ENCODE data around the gene ATP4B.

ATP4B gene

DNA sequence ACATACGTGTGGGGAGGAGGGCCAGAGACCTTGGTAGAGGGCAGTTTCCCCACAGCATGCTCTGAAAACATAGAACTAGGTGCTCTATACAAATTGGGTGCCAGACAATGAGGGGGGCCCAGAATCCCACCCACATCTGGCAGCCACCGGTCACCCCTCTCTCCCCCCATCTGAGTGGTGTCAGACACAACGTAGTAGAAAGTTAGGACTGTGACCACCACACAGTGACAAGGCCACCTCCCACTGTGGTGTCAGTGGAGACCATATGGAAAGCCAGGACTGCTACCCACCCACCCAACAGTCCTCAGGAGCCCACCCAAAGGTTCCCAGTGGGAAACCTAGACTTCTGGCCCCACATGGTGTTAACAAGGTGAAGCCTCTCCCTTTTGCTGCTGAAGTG lies 2.1 kb upstream of the ATP4B start:
- Histone ChIP-seq H3K9me2 (ENCODE audit: low read depth, low read length) (no peaks in the 10 kb centered on the region), H3K79me2 (ENCODE audit: insufficient read depth, low read length) (no peaks in the 10 kb centered on the region), H4K20me1 (ENCODE audit: insufficient read depth, low read length) (no peaks in the 10 kb centered on the region), H3K9ac (ENCODE audit: low read length) (no peak overlapping the region), H3K27me3 (ENCODE audit: insufficient read depth, low read length) (peaks cover 9% of the 10 kb centered on the region; the same call in 1 of the 2 replicates), H3K4me1 (ENCODE audit: insufficient read depth, low read length, severe bottlenecking) (no peaks in the 10 kb centered on the region), H3K36me3 (ENCODE audit: insufficient read depth, low read length) (no peaks in the 10 kb centered on the region), H3K9me3 (ENCODE audit: low read length) (peaks cover 15% of the 10 kb centered on the region; the same call in 1 of the 2 replicates), H3K27ac (ENCODE audit: low read depth, low read length, poor library complexity, severe bottlenecking) (no peak overlapping the region), H3F3A (ENCODE audit: insufficient read depth, low read length) (no peaks in the 10 kb centered on the region), H3K4me3 (ENCODE audit: low read depth, low read length, poor library complexity, severe bottlenecking) (no peak overlapping the region), H2AFZ (ENCODE audit: low read length) (no peak overlapping the region), H3K4me2 (ENCODE audit: low read length) (no peak overlapping the region)
- TF ChIP-seq, protein P1, sequence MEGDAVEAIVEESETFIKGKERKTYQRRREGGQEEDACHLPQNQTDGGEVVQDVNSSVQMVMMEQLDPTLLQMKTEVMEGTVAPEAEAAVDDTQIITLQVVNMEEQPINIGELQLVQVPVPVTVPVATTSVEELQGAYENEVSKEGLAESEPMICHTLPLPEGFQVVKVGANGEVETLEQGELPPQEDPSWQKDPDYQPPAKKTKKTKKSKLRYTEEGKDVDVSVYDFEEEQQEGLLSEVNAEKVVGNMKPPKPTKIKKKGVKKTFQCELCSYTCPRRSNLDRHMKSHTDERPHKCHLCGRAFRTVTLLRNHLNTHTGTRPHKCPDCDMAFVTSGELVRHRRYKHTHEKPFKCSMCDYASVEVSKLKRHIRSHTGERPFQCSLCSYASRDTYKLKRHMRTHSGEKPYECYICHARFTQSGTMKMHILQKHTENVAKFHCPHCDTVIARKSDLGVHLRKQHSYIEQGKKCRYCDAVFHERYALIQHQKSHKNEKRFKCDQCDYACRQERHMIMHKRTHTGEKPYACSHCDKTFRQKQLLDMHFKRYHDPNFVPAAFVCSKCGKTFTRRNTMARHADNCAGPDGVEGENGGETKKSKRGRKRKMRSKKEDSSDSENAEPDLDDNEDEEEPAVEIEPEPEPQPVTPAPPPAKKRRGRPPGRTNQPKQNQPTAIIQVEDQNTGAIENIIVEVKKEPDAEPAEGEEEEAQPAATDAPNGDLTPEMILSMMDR (IDR thresholded peaks at IDR 0.05; ENCODE audit: low read length), result no peak
- no peak for TF ChIP-seq EZH2 (IDR thresholded peaks at IDR 0.05; ENCODE audit: borderline replicate concordance, low read length)

DNA sequence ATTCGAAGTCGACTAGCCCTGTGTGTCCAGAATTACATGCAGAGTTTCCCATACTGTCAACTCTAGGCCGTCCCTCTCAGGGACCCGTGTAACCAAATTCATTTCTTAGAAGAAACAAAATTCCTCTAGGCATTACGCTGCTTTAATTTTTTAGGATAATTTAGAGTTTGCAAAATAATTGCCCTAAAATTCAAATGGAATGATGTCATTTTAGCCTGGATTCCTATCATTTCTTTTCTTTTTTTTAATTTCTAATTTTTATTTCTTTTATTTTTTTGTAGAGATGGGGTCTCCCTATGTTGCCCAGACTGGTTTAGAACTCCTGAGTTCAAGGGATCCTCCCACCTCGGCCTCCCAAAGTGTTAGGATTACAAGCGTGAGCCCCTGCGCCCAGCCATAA lies 1.3 kb upstream of the ATP4B start:
- no peaks in the 10 kb centered on the region for H4K20me1 ChIP-seq (ENCODE audit: insufficient read depth, low read length)
- no peaks in the 10 kb centered on the region for H3K4me1 ChIP-seq (ENCODE audit: insufficient read depth, low read length, severe bottlenecking)
- no peak overlapping the region for H3K27ac ChIP-seq (ENCODE audit: low read depth, low read length, poor library complexity, severe bottlenecking)
- no peak overlapping the region for H2AFZ ChIP-seq (ENCODE audit: low read length)
- H3K4me3 ChIP-seq (ENCODE audit: low read depth, low read length, poor library complexity, severe bottlenecking), result no peak overlapping the region
- H3K9me3 ChIP-seq (ENCODE audit: low read length), result peaks cover 15% of the 10 kb centered on the region; the same call in 1 of the 2 replicates
- H3K4me2 ChIP-seq (ENCODE audit: low read length), result no peak overlapping the region
- H3K36me3 ChIP-seq (ENCODE audit: insufficient read depth, low read length), result no peaks in the 10 kb centered on the region
- peaks cover 9% of the 10 kb centered on the region; the same call in 1 of the 2 replicates for H3K27me3 ChIP-seq (ENCODE audit: insufficient read depth, low read length)
- H3K9me2 ChIP-seq (ENCODE audit: low read depth, low read length), result no peaks in the 10 kb centered on the region
- TF ChIP-seq EZH2 (IDR thresholded peaks at IDR 0.05; ENCODE audit: borderline replicate concordance, low read length), result no peak
- TF ChIP-seq, protein P1 (IDR thresholded peaks at IDR 0.05; ENCODE audit: low read length), result no peak
- H3K79me2 ChIP-seq (ENCODE audit: insufficient read depth, low read length), result no peaks in the 10 kb centered on the region
- H3F3A ChIP-seq (ENCODE audit: insufficient read depth, low read length), result no peaks in the 10 kb centered on the region
- no peak overlapping the region for H3K9ac ChIP-seq (ENCODE audit: low read length)

DNA sequence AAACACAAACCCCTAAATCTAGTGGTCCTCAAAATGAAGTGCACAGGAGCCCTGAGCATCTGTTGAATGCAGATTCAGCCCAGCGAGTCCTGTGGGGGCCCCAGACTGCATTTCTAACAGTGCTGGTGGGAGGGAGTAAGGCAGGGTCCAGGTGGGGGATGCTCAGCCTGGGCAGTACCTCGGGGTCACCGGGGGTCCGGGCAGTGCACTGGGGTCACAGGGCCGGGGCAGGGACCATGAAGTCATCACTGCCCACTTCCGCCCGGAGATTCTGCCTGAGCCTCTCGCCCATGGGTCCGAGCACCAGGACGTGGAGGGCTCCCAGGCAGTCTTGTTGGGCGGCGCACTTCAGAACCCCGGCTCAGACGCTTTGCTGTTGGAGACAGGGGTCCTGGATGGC lies 838 bp upstream of the ATP4B start:
- Histone ChIP-seq H3K9me3 (ENCODE audit: low read length) (peaks cover 15% of the 10 kb centered on the region; the same call in 1 of the 2 replicates), H3K9me2 (ENCODE audit: low read depth, low read length) (no peaks in the 10 kb centered on the region), H3K4me1 (ENCODE audit: insufficient read depth, low read length, severe bottlenecking) (no peaks in the 10 kb centered on the region), H3F3A (ENCODE audit: insufficient read depth, low read length) (no peaks in the 10 kb centered on the region), H3K9ac (ENCODE audit: low read length) (no peak overlapping the region), H3K79me2 (ENCODE audit: insufficient read depth, low read length) (no peaks in the 10 kb centered on the region), H3K4me3 (ENCODE audit: low read depth, low read length, poor library complexity, severe bottlenecking) (no peak overlapping the region), H4K20me1 (ENCODE audit: insufficient read depth, low read length) (no peaks in the 10 kb centered on the region), H3K27me3 (ENCODE audit: insufficient read depth, low read length) (peaks cover 9% of the 10 kb centered on the region; the same call in 1 of the 2 replicates), H3K36me3 (ENCODE audit: insufficient read depth, low read length) (no peaks in the 10 kb centered on the region), H3K4me2 (ENCODE audit: low read length) (no peak overlapping the region), H2AFZ (ENCODE audit: low read length) (no peak overlapping the region), H3K27ac (ENCODE audit: low read depth, low read length, poor library complexity, severe bottlenecking) (no peak overlapping the region)
- no peak for TF ChIP-seq EZH2 (IDR thresholded peaks at IDR 0.05; ENCODE audit: borderline replicate concordance, low read length)
